ENCODE measurements around the gene SELENOO. TPM values are rescaled to one million over a fixed set of nuclear protein-coding genes. Genes with fewer than 3 reads are reported as not detected.

Gene SELENOO
- total RNA-seq, 1 experiment from 2014 or later = 28.6 TPM

GRCh38 chr22:50242406-50242949 lies 41.7 kb downstream of the SELENOO start:
- Mint-ChIP-seq H3K27ac (ENCODE audit: unreplicated experiment) (no peak overlapping the region), H3K4me1 (ENCODE audit: low read depth, unreplicated experiment) (peaks cover 11% of the 10 kb centered on the region), H3K36me3 (ENCODE audit: insufficient read depth, unreplicated experiment) (peaks cover 75% of the 10 kb centered on the region), H3K9me3 (ENCODE audit: low read depth, unreplicated experiment) (no peaks in the 10 kb centered on the region), H3K4me3 (ENCODE audit: low read depth, unreplicated experiment) (peak overlapping the region; percentile 78), H3K27me3 (ENCODE audit: unreplicated experiment) (no peaks in the 10 kb centered on the region)
- CTCF ChIA-PET = interaction anchor here (0.7 kb wide), 1 partner anchor 100 kb away, joined by 3 read pairs; no protein-coding TSS in a partner anchor
- no TSS peak for BruUV-seq (replicated peaks)
- no peak for TF ChIP-seq CTCF (IDR thresholded peaks at IDR 0.05; ENCODE audit: unreplicated experiment)
- intact Hi-C loops (cut with micrococcal nuclease; ENCODE audit: unreplicated experiment) = no loop called here
- no peak for DNase-seq

- no peak for TF ChIP-seq CTCF (IDR thresholded peaks at IDR 0.05; ENCODE audit: unreplicated experiment)
- Mint-ChIP-seq H3K9me3 (ENCODE audit: low read depth, unreplicated experiment) (no peaks in the 10 kb centered on the region), H3K36me3 (ENCODE audit: insufficient read depth, unreplicated experiment) (peaks cover 77% of the 10 kb centered on the region), H3K4me1 (ENCODE audit: low read depth, unreplicated experiment) (peaks cover 11% of the 10 kb centered on the region), H3K27ac (ENCODE audit: unreplicated experiment) (peak overlapping the region; percentile 83), H3K27me3 (ENCODE audit: unreplicated experiment) (no peaks in the 10 kb centered on the region), H3K4me3 (ENCODE audit: low read depth, unreplicated experiment) (peak overlapping the region; percentile 78)
- no peak for DNase-seq
- CTCF ChIA-PET = no interaction called here
- intact Hi-C loops (cut with micrococcal nuclease; ENCODE audit: unreplicated experiment) = no loop called here
- BruUV-seq (replicated peaks) = no TSS peak
Measured at GRCh38 chr22:50243685-50244419, 43.0 kb downstream of the SELENOO start.

DNA sequence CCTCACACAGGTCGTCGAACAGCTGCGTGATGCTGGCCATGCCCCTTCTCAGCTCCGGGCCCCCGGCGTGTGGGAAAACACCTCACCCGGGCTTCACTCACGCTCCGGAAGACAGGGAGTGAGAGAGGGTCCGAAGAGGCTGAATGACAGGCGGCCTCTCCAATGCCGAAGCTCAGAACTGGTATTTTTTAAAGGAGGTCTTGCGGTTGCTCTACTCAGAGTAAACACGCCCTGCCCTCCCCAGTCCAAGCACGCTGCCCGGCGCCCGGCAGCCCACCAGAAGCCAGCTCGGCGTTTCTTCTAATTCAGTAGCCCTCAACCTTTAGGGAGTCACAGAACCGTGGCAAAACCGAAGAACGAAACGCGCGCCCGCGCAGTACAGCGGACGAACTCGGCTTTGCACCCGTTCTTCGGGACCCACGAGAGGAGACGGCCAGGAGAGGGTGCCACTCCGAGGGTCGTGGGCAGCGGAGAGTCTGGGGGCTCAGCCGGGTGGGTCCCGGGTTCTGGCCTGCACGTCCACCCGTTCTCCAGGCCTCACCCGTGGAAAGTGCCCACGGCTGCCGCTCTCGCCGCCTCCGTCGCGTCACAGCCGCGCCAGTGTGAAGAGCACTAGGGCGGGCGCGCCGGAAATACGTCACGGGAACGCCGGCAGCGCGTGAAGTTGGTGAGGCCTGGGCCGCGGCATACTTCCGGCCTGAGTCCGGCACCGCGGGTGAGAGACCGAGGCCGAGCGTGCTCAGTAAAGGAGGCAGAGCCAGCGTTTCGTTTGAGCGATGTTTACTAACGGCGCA lies 43.8 kb downstream of the SELENOO start, which contains the start of gene TUBGCP6:
Gene TUBGCP6 (minus strand): TSS at position 604 of the 794 bp plus-strand sequence. CDS start 564 bp downstream, at position 40.
- no peaks in the 10 kb centered on the region for H3K9me3 Mint-ChIP-seq (ENCODE audit: low read depth, unreplicated experiment)
- peak; percentile 8 for TF ChIP-seq CTCF (IDR thresholded peaks at IDR 0.05; ENCODE audit: unreplicated experiment)
- intact Hi-C loops (cut with micrococcal nuclease; ENCODE audit: unreplicated experiment) = no loop called here
- H3K36me3 Mint-ChIP-seq (ENCODE audit: insufficient read depth, unreplicated experiment) = peaks cover 76% of the 10 kb centered on the region
- peak within 1 kb of the TSS; percentile 83 for H3K27ac Mint-ChIP-seq (ENCODE audit: unreplicated experiment)
- no peaks in the 10 kb centered on the region for H3K27me3 Mint-ChIP-seq (ENCODE audit: unreplicated experiment)
- H3K4me3 Mint-ChIP-seq (ENCODE audit: low read depth, unreplicated experiment) = peak within 1 kb of the TSS; percentile 78
- CTCF ChIA-PET = no interaction called here
- peak; percentile 94 for DNase-seq
- H3K4me1 Mint-ChIP-seq (ENCODE audit: low read depth, unreplicated experiment) = peaks cover 11% of the 10 kb centered on the region
- TSS peak; percentile 51 for BruUV-seq (replicated peaks)

- H3K27ac Mint-ChIP-seq (ENCODE audit: unreplicated experiment) = peak overlapping the region; percentile 83
- no TSS peak for BruUV-seq (replicated peaks)
- H3K4me1 Mint-ChIP-seq (ENCODE audit: low read depth, unreplicated experiment) = peaks cover 11% of the 10 kb centered on the region
- CTCF ChIA-PET = no interaction called here
- peak overlapping the region; percentile 78 for H3K4me3 Mint-ChIP-seq (ENCODE audit: low read depth, unreplicated experiment)
- H3K9me3 Mint-ChIP-seq (ENCODE audit: low read depth, unreplicated experiment) = no peaks in the 10 kb centered on the region
- no peak for TF ChIP-seq CTCF (IDR thresholded peaks at IDR 0.05; ENCODE audit: unreplicated experiment)
- peaks cover 74% of the 10 kb centered on the region for H3K36me3 Mint-ChIP-seq (ENCODE audit: insufficient read depth, unreplicated experiment)
- H3K27me3 Mint-ChIP-seq (ENCODE audit: unreplicated experiment) = no peaks in the 10 kb centered on the region
- intact Hi-C loops (cut with micrococcal nuclease; ENCODE audit: unreplicated experiment) = no loop called here
- DNase-seq = no peak
Measured at GRCh38 chr22:50245214-50246072, 44.6 kb downstream of the SELENOO start.

Data from Calu3 (cell line).